ENCODE data around the gene APPBP2. TPM values are rescaled to one million over a fixed set of nuclear protein-coding genes. Genes with fewer than 3 reads are reported as not detected.

Gene APPBP2
- total and polyA plus RNA-seq, 2 donors (not counting 3 experiments of a cell fraction or from before 2014, with no cell fraction given): 8.4 to 49.1 TPM

DNA sequence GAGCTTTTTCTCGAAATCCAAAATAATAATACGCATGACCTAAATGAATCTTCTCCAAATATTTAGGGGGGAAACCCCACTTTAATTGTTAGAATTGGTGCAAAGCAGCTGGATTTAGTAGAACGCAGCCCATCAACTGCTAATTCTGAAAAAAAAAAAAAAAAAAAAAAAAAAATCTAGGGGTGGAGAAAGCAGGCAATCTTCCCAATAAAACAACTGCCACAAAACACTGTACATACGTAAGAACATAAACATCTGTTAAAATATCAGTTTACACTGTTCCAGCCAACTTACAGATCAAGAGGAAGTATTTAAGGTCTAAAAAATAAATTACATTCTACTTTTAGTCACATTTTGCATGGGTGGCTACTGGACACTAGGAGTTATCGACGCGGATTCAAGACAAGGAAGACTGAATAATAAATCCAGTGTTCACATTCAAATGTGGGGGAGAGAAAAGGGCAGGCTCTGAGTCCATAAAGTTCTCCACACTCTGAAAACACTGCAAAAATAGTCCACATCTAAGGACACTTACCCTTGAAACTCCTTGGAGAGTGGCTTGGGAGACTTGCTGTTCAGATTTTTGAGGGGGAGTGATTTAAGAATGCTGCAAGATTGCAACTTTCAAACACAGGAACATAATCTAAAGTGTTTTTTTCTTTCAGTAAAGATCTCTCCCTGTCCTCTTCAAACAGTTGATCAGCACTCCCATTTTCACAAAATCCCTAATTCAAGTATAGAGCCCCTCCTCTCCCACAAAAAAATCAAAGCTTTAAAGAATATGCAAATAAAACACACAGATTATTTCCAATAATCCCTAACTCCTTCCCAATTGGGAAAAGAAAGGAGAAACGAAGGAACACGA, 1.3 kb downstream of the APPBP2 start:
- POLR2A ChIA-PET: interaction anchor here (0.6 kb wide), 2 partner anchors 77 to 133 kb away, joined by 4 to 5 read pairs; partner anchors contain the start of gene USP32
- peak overlapping the region; percentile 86 for H2AFZ ChIP-seq (ENCODE audit: low read depth, low read length)
- H3K4me2 ChIP-seq (ENCODE audit: insufficient read depth, low read length): peak overlapping the region; percentile 99
- H3K9ac ChIP-seq (replicated peaks; ENCODE audit: extremely low read depth, insufficient read depth, low read length): peak overlapping the region; percentile 94
- peak overlapping the region; percentile 71 to 94 (median 91) for H3K4me3 ChIP-seq (replicated peaks in 1 of 3; ENCODE audit: insufficient read depth in 1 of 3, low read depth in 1 of 3, low read length in 3 of 3)
- no peaks in the 10 kb centered on the region for H3K36me3 ChIP-seq (ENCODE audit: control insufficient read depth in 2 of 2, extremely low read depth in 1 of 2, insufficient read depth in 2 of 2, low read length in 2 of 2)
- H3K4me1 ChIP-seq (ENCODE audit: control insufficient read depth, extremely low read depth, insufficient read depth, low read length): peaks cover 11% of the 10 kb centered on the region
- peaks cover 58% of the 10 kb centered on the region for H3K79me2 ChIP-seq (ENCODE audit: control insufficient read depth, insufficient read depth, low read length)
- intact Hi-C loops (cut with micrococcal nuclease) (loop anchor here (1.0 kb wide), 1 partner anchor 56 kb away; no protein-coding TSS in a partner anchor), dilution Hi-C loops (cut with MboI; ENCODE audit: extremely low pct_ligation_motif_present, low sequenced_read_pairs) (no loop called here)
- H4K20me1 ChIP-seq (replicated peaks; ENCODE audit: control insufficient read depth, extremely low read depth, insufficient read depth, low read length): peaks cover 8% of the 10 kb centered on the region
- no peak for TF ChIP-seq FOS (IDR thresholded peaks at IDR 0.05; ENCODE audit: borderline replicate concordance, insufficient read depth, low read length)
- no peak for TF ChIP-seq POLR2A (IDR thresholded peaks at IDR 0.05; ENCODE audit: low read depth, low read length)
- TF ChIP-seq POLR2AphosphoS5 (IDR thresholded peaks at IDR 0.05; ENCODE audit: insufficient read depth, low read depth, low read length): no peak
- TF ChIP-seq MAX (IDR thresholded peaks at IDR 0.05; ENCODE audit: insufficient read depth, insufficient read length): no peak
- no peak for TF ChIP-seq JUN (IDR thresholded peaks at IDR 0.05; ENCODE audit: borderline replicate concordance, insufficient read depth, insufficient read length, low read depth)
- TF ChIP-seq EZH2 (IDR thresholded peaks at IDR 0.05; ENCODE audit: borderline replicate concordance, low read depth, low read length, severe bottlenecking): no peak
- TF ChIP-seq, protein P1, sequence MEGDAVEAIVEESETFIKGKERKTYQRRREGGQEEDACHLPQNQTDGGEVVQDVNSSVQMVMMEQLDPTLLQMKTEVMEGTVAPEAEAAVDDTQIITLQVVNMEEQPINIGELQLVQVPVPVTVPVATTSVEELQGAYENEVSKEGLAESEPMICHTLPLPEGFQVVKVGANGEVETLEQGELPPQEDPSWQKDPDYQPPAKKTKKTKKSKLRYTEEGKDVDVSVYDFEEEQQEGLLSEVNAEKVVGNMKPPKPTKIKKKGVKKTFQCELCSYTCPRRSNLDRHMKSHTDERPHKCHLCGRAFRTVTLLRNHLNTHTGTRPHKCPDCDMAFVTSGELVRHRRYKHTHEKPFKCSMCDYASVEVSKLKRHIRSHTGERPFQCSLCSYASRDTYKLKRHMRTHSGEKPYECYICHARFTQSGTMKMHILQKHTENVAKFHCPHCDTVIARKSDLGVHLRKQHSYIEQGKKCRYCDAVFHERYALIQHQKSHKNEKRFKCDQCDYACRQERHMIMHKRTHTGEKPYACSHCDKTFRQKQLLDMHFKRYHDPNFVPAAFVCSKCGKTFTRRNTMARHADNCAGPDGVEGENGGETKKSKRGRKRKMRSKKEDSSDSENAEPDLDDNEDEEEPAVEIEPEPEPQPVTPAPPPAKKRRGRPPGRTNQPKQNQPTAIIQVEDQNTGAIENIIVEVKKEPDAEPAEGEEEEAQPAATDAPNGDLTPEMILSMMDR (IDR thresholded peaks at IDR 0.05; ENCODE audit: extremely low read depth in 1 of 2, insufficient read depth in 1 of 2, low read depth in 1 of 2, low read length in 2 of 2): no peak
- TF ChIP-seq MYC (IDR thresholded peaks at IDR 0.05; ENCODE audit: low read depth, low read length): no peak
- TF ChIP-seq GATA2 (IDR thresholded peaks at IDR 0.05; ENCODE audit: insufficient read depth, insufficient read length, low read depth, low read length): no peak
- BruUV-seq (replicated peaks): TSS peak; percentile 35
- no peaks in the 10 kb centered on the region for H3K9me3 ChIP-seq (replicated peaks; ENCODE audit: control insufficient read depth, insufficient read depth, low read length)
- H3K27ac ChIP-seq (ENCODE audit: insufficient read depth, low read depth, low read length): peak overlapping the region; percentile 86
- no peaks in the 10 kb centered on the region for H3K9me1 ChIP-seq (replicated peaks; ENCODE audit: control insufficient read depth, extremely low read depth, insufficient read depth, low read length)
- CTCF ChIA-PET: interaction anchor here (0.7 to 2.1 kb wide), 7 partner anchors 20 to 114 kb away, joined by 4 to 8 read pairs (median 4); no protein-coding TSS in a partner anchor
- DNase-seq (ENCODE audit: low read depth, low spot score) (peak; percentile 56), FAIRE-seq (no peak)
- no peaks in the 10 kb centered on the region for H3K27me3 ChIP-seq (ENCODE audit: control insufficient read depth in 2 of 2, insufficient read depth in 2 of 2, low read length in 2 of 2)
